ENCODE results near the gene AK9.

AK9 gene

DNA sequence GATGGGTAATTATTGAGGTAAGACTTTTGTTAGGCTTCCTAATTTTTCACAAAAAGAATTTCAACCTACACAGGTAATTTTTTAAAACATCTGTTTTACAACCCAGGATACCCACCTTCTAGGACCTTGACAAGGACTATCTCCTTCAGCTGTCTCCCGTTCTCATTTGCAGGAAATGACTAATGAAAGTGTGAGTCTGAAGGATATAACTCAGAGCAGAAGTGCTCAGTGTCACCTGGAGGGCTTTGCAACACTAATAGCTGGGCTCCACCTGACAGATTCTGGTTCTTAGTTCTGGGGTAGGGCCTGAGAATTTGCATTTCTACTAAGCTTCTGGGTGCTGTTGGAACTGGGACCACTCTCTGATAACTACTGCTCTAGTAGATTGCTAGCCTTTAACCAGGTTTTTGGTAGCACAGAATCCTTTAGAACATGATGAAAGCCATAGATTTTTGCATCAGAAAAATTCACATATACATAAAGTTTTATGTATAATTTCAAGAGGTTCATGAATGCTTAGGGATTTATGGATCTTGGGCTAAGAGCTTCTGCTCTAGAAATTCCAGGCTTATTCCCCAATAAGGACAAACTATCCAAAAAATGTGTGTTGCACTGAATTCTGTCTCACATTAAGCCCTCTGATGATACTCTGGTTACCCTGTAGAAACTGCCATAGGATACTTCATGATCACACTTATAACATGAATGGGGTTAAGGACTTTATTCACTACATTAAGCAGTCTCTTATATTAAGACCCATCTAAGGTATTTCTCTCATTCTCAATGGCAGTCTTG lies 30.3 kb downstream of the AK9 start:
- H3K4me3 ChIP-seq (ENCODE audit: low read depth, low read length), result no peak overlapping the region

GRCh38 chr6:109655761-109656262 lies 35.2 kb downstream of the AK9 start:
- H3K4me3 ChIP-seq (ENCODE audit: low read depth, low read length), result no peak overlapping the region
- DNase-seq (ENCODE audit: low read depth), result no peak
- TF ChIP-seq, protein P1, sequence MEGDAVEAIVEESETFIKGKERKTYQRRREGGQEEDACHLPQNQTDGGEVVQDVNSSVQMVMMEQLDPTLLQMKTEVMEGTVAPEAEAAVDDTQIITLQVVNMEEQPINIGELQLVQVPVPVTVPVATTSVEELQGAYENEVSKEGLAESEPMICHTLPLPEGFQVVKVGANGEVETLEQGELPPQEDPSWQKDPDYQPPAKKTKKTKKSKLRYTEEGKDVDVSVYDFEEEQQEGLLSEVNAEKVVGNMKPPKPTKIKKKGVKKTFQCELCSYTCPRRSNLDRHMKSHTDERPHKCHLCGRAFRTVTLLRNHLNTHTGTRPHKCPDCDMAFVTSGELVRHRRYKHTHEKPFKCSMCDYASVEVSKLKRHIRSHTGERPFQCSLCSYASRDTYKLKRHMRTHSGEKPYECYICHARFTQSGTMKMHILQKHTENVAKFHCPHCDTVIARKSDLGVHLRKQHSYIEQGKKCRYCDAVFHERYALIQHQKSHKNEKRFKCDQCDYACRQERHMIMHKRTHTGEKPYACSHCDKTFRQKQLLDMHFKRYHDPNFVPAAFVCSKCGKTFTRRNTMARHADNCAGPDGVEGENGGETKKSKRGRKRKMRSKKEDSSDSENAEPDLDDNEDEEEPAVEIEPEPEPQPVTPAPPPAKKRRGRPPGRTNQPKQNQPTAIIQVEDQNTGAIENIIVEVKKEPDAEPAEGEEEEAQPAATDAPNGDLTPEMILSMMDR (IDR thresholded peaks at IDR 0.05; ENCODE audit: insufficient read depth, low read depth, low read length, missing control alignments), result no peak

More for the DNA sequence above, 30.3 kb downstream of the AK9 start:
- DNase-seq (ENCODE audit: low read depth), result peak; percentile 26
- TF ChIP-seq, protein P1 (IDR thresholded peaks at IDR 0.05; ENCODE audit: insufficient read depth, low read depth, low read length, missing control alignments), result no peak

GRCh38 chr6:109653264-109653663 lies 37.7 kb downstream of the AK9 start:
- TF ChIP-seq, protein P1 (IDR thresholded peaks at IDR 0.05; ENCODE audit: insufficient read depth, low read depth, low read length, missing control alignments), result no peak
- no peak overlapping the region for H3K4me3 ChIP-seq (ENCODE audit: low read depth, low read length)
- no peak for DNase-seq (ENCODE audit: low read depth)

- peak; percentile 26 for DNase-seq (ENCODE audit: low read depth)
- TF ChIP-seq, protein P1 (IDR thresholded peaks at IDR 0.05; ENCODE audit: insufficient read depth, low read depth, low read length, missing control alignments), result no peak
- H3K4me3 ChIP-seq (ENCODE audit: low read depth, low read length), result no peak overlapping the region
These were observed 46.9 kb downstream of the AK9 start for GRCh38 chr6:109644131-109644530.

DNA sequence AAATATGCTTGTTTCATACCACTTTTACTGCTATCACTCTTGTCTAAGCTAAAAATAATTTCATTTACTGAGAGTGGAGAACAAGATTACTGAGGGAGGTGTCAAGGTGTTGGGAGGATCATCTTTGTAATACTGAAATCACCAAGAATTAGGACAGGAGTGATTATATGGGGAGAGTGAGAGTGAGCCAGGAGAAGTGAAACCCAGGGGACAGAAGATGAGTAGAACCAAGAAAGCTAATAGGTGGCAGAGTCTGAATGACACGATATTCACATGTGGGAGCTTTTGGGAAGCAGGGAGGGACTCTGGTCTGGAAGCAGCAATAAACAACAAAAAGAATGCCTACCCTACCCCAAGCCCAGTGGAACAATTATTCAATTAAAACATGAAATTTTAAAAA lies 58.6 kb downstream of the AK9 start:
- TF ChIP-seq, protein P1 (IDR thresholded peaks at IDR 0.05; ENCODE audit: insufficient read depth, low read depth, low read length, missing control alignments), result no peak
- H3K4me3 ChIP-seq (ENCODE audit: low read depth, low read length), result no peak overlapping the region
- peak; percentile 4 for DNase-seq (ENCODE audit: low read depth)

DNA sequence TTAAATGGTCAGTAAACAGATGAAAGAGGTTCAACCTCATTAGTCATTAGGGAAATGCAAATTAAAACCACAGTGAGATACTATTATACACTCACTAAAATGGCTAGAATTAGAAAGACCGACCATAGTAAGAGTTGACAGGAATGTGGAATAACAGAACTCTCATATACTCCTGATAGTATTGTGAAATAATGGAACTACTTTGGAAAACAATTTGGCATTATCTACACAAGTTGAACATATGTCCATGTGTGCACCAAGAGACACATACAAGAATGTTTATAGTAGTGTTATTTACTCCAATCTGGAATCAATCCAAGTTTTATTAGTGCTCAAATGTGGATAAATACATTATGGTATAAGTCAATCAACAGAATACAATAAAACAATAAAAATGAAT lies 59.6 kb downstream of the AK9 start:
- TF ChIP-seq, protein P1 (IDR thresholded peaks at IDR 0.05; ENCODE audit: insufficient read depth, low read depth, low read length, missing control alignments), result no peak
- no peak for DNase-seq (ENCODE audit: low read depth)
- no peak overlapping the region for H3K4me3 ChIP-seq (ENCODE audit: low read depth, low read length)

Measured in GM12865 (cell line).